Kidney tubule cell (primary cell): Measurements from ENCODE around the gene CDSN.
A peak's percentile ranks its signal among the peaks of the same experiment; 100 is the strongest.
"Not testable (repeated sequence)": the region's sequence is repeated elsewhere in the genome, so short reads cannot be mapped to it uniquely, and the experiment has no call there.

Experiments used
- DNase-seq: peaks from one replicate; pipeline ENCODE4 v3.0.0-alpha.2; 2018; ENCODE audit warnings: low spot score

The CDSN gene

GRCh38 chr6:31120151-31120915 is at the start of gene CDSN:
CDSN (minus strand) TSS chr6:31120446; CDS start chr6:31120419, 27 bp downstream.
- no peak for DNase-seq

GRCh38 chr6:31169123-31169857 is 49.0 kb upstream of the CDSN start:
- DNase-seq, result no peak

GRCh38 chr6:31168606-31169005 is 48.4 kb upstream of the CDSN start:
- no peak for DNase-seq

GRCh38 chr6:31165986-31166385 is 45.7 kb upstream of the CDSN start:
- no peak for DNase-seq

- not testable (repeated sequence) for DNase-seq
These were observed 45.0 kb upstream of the CDSN start for GRCh38 chr6:31165064-31165832.

- not testable (repeated sequence) for DNase-seq
These were observed 44.3 kb upstream of the CDSN start for GRCh38 chr6:31164475-31165063.

GRCh38 chr6:31163922-31164321 is 43.7 kb upstream of the CDSN start:
- no peak for DNase-seq

GRCh38 chr6:31162463-31163165 is 42.4 kb upstream of the CDSN start:
- no peak for DNase-seq

- no peak for DNase-seq
These were observed 41.2 kb upstream of the CDSN start for GRCh38 chr6:31161216-31162126.

GRCh38 chr6:31158863-31159855 is 38.9 kb upstream of the CDSN start:
- DNase-seq, result peak; percentile 57

- peak; percentile 99 for DNase-seq
These were observed 38.1 kb upstream of the CDSN start, which contains the start of gene TCF19 for GRCh38 chr6:31158140-31158862. TCF19 (plus strand) TSS chr6:31158589; CDS start chr6:31159470, 881 bp downstream.

- DNase-seq, result no peak
These were observed 37.4 kb upstream of the CDSN start, which contains the start of gene CCHCR1 for GRCh38 chr6:31157513-31158139. CCHCR1 (minus strand) TSS chr6:31157802; CDS start chr6:31157600, 202 bp downstream.

GRCh38 chr6:31156641-31157040 is 36.4 kb upstream of the CDSN start:
- no peak for DNase-seq

GRCh38 chr6:31154436-31154835 is 34.2 kb upstream of the CDSN start:
- no peak for DNase-seq

GRCh38 chr6:31152781-31153180 is 32.5 kb upstream of the CDSN start:
- DNase-seq, result peak; percentile 81

GRCh38 chr6:31149827-31150447 is 29.7 kb upstream of the CDSN start:
- no peak for DNase-seq

GRCh38 chr6:31145386-31145785 is 25.1 kb upstream of the CDSN start:
- no peak for DNase-seq
